Measurements from ENCODE around the gene UGT1A9. TPM values are rescaled to one million over a fixed set of nuclear protein-coding genes. Genes with fewer than 3 reads are reported as not detected.
A peak's percentile ranks its signal among the peaks of the same experiment; 100 is the strongest.

UGT1A9 gene
- total RNA-seq, 2 donors from 2014 or later: not detected

GRCh38 chr2:233676046-233676445 lies 4.3 kb downstream of the UGT1A9 start:
- H3K27ac ChIP-seq: no peak overlapping the region
- no peak for TF ChIP-seq POLR2AphosphoS5 (IDR thresholded peaks at IDR 0.05)
- no peak for TF ChIP-seq POLR2A (IDR thresholded peaks at IDR 0.05)
- no peak for TF ChIP-seq CTCF (IDR thresholded peaks at IDR 0.05)
- no peaks in the 10 kb centered on the region for H3K27me3 ChIP-seq (replicated peaks; ENCODE audit: insufficient read depth)
- no peak for DNase-seq (ENCODE audit: low spot score)
- intact Hi-C loops (cut with DNase I): no loop called here
- no peak overlapping the region for H3K4me3 ChIP-seq
- no peaks in the 10 kb centered on the region for H3K4me1 ChIP-seq (replicated peaks)
- no peaks in the 10 kb centered on the region for H3K9me3 ChIP-seq
- no peaks in the 10 kb centered on the region for H3K36me3 ChIP-seq
- WGBS: 80% methylated on average over 2 of the region's 2 CpGs

- peak; percentile 67 for DNase-seq (ENCODE audit: low spot score)
- intact Hi-C loops (cut with DNase I): no loop called here
- Histone ChIP-seq H3K4me1 (replicated peaks) (no peaks in the 10 kb centered on the region), H3K9me3 (no peaks in the 10 kb centered on the region), H3K27ac (no peak overlapping the region), H3K27me3 (replicated peaks; ENCODE audit: insufficient read depth) (no peaks in the 10 kb centered on the region), H3K36me3 (no peaks in the 10 kb centered on the region), H3K4me3 (no peak overlapping the region)
- no peak for TF ChIP-seq CTCF (IDR thresholded peaks at IDR 0.05)
- no peak for TF ChIP-seq POLR2A (IDR thresholded peaks at IDR 0.05)
- TF ChIP-seq POLR2AphosphoS5 (IDR thresholded peaks at IDR 0.05): peak; percentile 67
- 15% methylated on average over 4 of the region's 4 CpGs for WGBS
Observed at GRCh38 chr2:233679196-233679595, 7.5 kb downstream of the UGT1A9 start.

GRCh38 chr2:233680361-233681045 lies 8.8 kb downstream of the UGT1A9 start:
- no peak for TF ChIP-seq CTCF (IDR thresholded peaks at IDR 0.05)
- no peak for TF ChIP-seq POLR2A (IDR thresholded peaks at IDR 0.05)
- no peak for TF ChIP-seq POLR2AphosphoS5 (IDR thresholded peaks at IDR 0.05)
- intact Hi-C loops (cut with DNase I): no loop called here
- no peak overlapping the region for H3K27ac ChIP-seq
- no peaks in the 10 kb centered on the region for H3K36me3 ChIP-seq
- no peak overlapping the region for H3K4me3 ChIP-seq
- no peaks in the 10 kb centered on the region for H3K4me1 ChIP-seq (replicated peaks)
- H3K9me3 ChIP-seq: no peaks in the 10 kb centered on the region
- DNase-seq (ENCODE audit: low spot score): no peak
- 83% methylated on average over 4 of the region's 4 CpGs for WGBS
- H3K27me3 ChIP-seq (replicated peaks; ENCODE audit: insufficient read depth): no peaks in the 10 kb centered on the region

- no peak for TF ChIP-seq CTCF (IDR thresholded peaks at IDR 0.05)
- TF ChIP-seq POLR2AphosphoS5 (IDR thresholded peaks at IDR 0.05): no peak
- no peak for TF ChIP-seq POLR2A (IDR thresholded peaks at IDR 0.05)
- intact Hi-C loops (cut with DNase I): no loop called here
- H3K4me3 ChIP-seq: no peak within 1 kb of the TSS
- H3K27me3 ChIP-seq (replicated peaks; ENCODE audit: insufficient read depth): no peaks in the 10 kb centered on the region
- WGBS: 81% methylated on average over 5 of the region's 5 CpGs
- no peaks in the 10 kb centered on the region for H3K36me3 ChIP-seq
- DNase-seq (ENCODE audit: low spot score): no peak
- H3K27ac ChIP-seq: no peak within 1 kb of the TSS
- H3K9me3 ChIP-seq: no peaks in the 10 kb centered on the region
- no peaks in the 10 kb centered on the region for H3K4me1 ChIP-seq (replicated peaks)
Observed at GRCh38 chr2:233681521-233682099, 9.9 kb downstream of the UGT1A9 start, which contains the start of gene UGT1A7. Gene UGT1A7, plus strand, starts transcription at chr2:233681901. Its CDS starts 37 bp downstream, at chr2:233681938.

- Histone ChIP-seq H3K36me3 (no peaks in the 10 kb centered on the region), H3K9me3 (no peaks in the 10 kb centered on the region), H3K4me1 (replicated peaks) (no peaks in the 10 kb centered on the region), H3K27ac (no peak overlapping the region), H3K4me3 (no peak overlapping the region), H3K27me3 (replicated peaks; ENCODE audit: insufficient read depth) (no peaks in the 10 kb centered on the region)
- TF ChIP-seq POLR2AphosphoS5 (IDR thresholded peaks at IDR 0.05) (no peak), POLR2A (IDR thresholded peaks at IDR 0.05) (no peak), CTCF (IDR thresholded peaks at IDR 0.05) (no peak)
- DNase-seq (ENCODE audit: low spot score): no peak
- intact Hi-C loops (cut with DNase I): no loop called here
- 80% methylated on average over 1 of the region's 1 CpG for WGBS
Observed at GRCh38 chr2:233684640-233685039, 12.9 kb downstream of the UGT1A9 start.

Measured in prostate gland (tissue), 2 donors.